Uterus (tissue), 4 donors: Measurements from ENCODE around the gene PC. TPM values are rescaled to one million over a fixed set of nuclear protein-coding genes. Genes with fewer than 3 reads are reported as not detected.

ENCODE experiments used
- DNase-seq, 2 donors: peaks; one replicate each; pipeline ENCODE4 v3.0.0-alpha.2; 2019 to 2020
- H3K27ac ChIP-seq, 2 donors: fragments of 200-600 bp; sonication (generic); 1 replicate in 1 of 2; 2 replicates in 1 of 2; pipeline ENCODE4 v1.5.1; 2016 to 2018
- H3K27me3 ChIP-seq, 2 donors: fragments of 200-600 bp; sonication (generic); one replicate each; pipeline ENCODE4 v1.5.1; 2018 to 2019; ENCODE audit warnings: control low read depth in 1 of 2
- H3K36me3 ChIP-seq, 2 donors: fragments of 200-600 bp; sonication (generic); one replicate each; pipeline ENCODE4 v1.5.1; 2019; ENCODE audit warnings: control low read depth in 1 of 2
- H3K4me1 ChIP-seq, 2 donors: fragments of 200-600 bp; sonication (generic); one replicate each; pipeline ENCODE4 v1.5.1; 2018 to 2019; ENCODE audit warnings: control low read depth in 1 of 2
- H3K4me3 ChIP-seq, 2 donors: fragments of 200-600 bp; sonication (generic); 1 replicate in 1 of 2; 2 replicates in 1 of 2; pipeline ENCODE4 v1.5.1; 2018 to 2019; ENCODE audit warnings: mild to moderate bottlenecking in 1 of 2
- H3K9me3 ChIP-seq, 2 donors: fragments of 200-600 bp; sonication (generic); one replicate each; pipeline ENCODE4 v1.5.1; 2019; ENCODE audit warnings: control low read depth in 1 of 2
- CTCF ChIP-seq, 4 experiments: fragments of 200-600 bp in 2 of 4; fragments of 450-650 bp in 2 of 4; sonication (generic) in 2 of 4; IDR thresholded peaks; one replicate each; pipeline ENCODE4 v1.5.1; 2016 to 2019; ENCODE audit warnings: antibody characterized with exemption in 4 of 4, mild to moderate bottlenecking in 2 of 4, moderate library complexity in 1 of 4
- POLR2A ChIP-seq, 2 donors: fragments of 450-650 bp; IDR thresholded peaks; one replicate each; pipeline ENCODE4 v1.6.1; 2016; ENCODE audit warnings: antibody characterized with exemption in 2 of 2, mild to moderate bottlenecking in 1 of 2, moderate library complexity in 1 of 2
- intact Hi-C: fragments of 100-400 bp; cut with DNase I; formaldehyde crosslinking; loops from one replicate; pipeline ENCODE4 v1.15.1; 2023; ENCODE audit warnings: low total_unique reads
- total RNA-seq, 4 donors: library from RNA; depleted of rRNA in 3 of 4; stranded (reverse); fragments of >200 nt in 3 of 4; gene quantifications; one replicate each; pipeline versions ENCODE4 v1.1.0 to v1.2.4, GENCODE V29; 2014 to 2023
- donor health status: DM: yes; HTN: yes; CAD: no.

Gene PC
- total RNA-seq, 4 donors from 2014 or later: 7.1 to 13.8 (median 8.1) TPM

- Histone ChIP-seq H3K9me3 (no peaks in the 10 kb centered on the region), H3K27me3 (no peaks in the 10 kb centered on the region), H3K36me3 (no peaks in the 10 kb centered on the region), H3K27ac (no peak overlapping the region), H3K4me3 (no peak overlapping the region), H3K4me1 (no peaks in the 10 kb centered on the region)
- peak in 1 of 2 donors; percentile 25 for DNase-seq
- TF ChIP-seq POLR2A (IDR thresholded peaks at IDR 0.05) (no peak), CTCF (IDR thresholded peaks at IDR 0.05) (no peak)
- intact Hi-C loops: no loop called here
These were observed 8.1 kb downstream of the PC start for GRCh38 chr11:66950112-66950535.

- Histone ChIP-seq H3K36me3 (no peaks in the 10 kb centered on the region), H3K9me3 (no peaks in the 10 kb centered on the region)
- intact Hi-C loops: no loop called here
These were observed 19.5 kb downstream of the PC start for GRCh38 chr11:66938582-66939135.

GRCh38 chr11:66937193-66937733 lies 20.9 kb downstream of the PC start:
- no peaks in the 10 kb centered on the region for H3K36me3 ChIP-seq

More at GRCh38 chr11:66938582-66939135, 19.5 kb downstream of the PC start:
- DNase-seq: no peak
- H3K27ac ChIP-seq: no peak overlapping the region
- H3K27me3 ChIP-seq: no peaks in the 10 kb centered on the region
- H3K4me3 ChIP-seq: no peak overlapping the region
- H3K4me1 ChIP-seq: no peaks in the 10 kb centered on the region
- TF ChIP-seq POLR2A (IDR thresholded peaks at IDR 0.05) (no peak), CTCF (IDR thresholded peaks at IDR 0.05) (no peak)

GRCh38 chr11:66936311-66936711 lies 21.9 kb downstream of the PC start:
- intact Hi-C loops: no loop called here
- Histone ChIP-seq H3K36me3 (no peaks in the 10 kb centered on the region), H3K9me3 (no peaks in the 10 kb centered on the region), H3K4me3 (no peak overlapping the region), H3K4me1 (no peaks in the 10 kb centered on the region), H3K27me3 (no peaks in the 10 kb centered on the region), H3K27ac (no peak overlapping the region)
- DNase-seq: no peak
- TF ChIP-seq POLR2A (IDR thresholded peaks at IDR 0.05): no peak
- no peak for TF ChIP-seq CTCF (IDR thresholded peaks at IDR 0.05)

More at GRCh38 chr11:66937193-66937733, 20.9 kb downstream of the PC start:
- Histone ChIP-seq H3K9me3 (no peaks in the 10 kb centered on the region), H3K27me3 (no peaks in the 10 kb centered on the region), H3K27ac (no peak overlapping the region), H3K4me1 (no peaks in the 10 kb centered on the region), H3K4me3 (no peak overlapping the region)
- intact Hi-C loops: no loop called here
- TF ChIP-seq POLR2A (IDR thresholded peaks at IDR 0.05) (no peak), CTCF (IDR thresholded peaks at IDR 0.05) (no peak)
- no peak for DNase-seq

GRCh38 chr11:66934950-66935779 lies 23.0 kb downstream of the PC start:
- no peak for DNase-seq
- Histone ChIP-seq H3K9me3 (no peaks in the 10 kb centered on the region), H3K36me3 (no peaks in the 10 kb centered on the region), H3K4me1 (no peaks in the 10 kb centered on the region), H3K27ac (peak overlapping the region in 1 of 2 donors; percentile 50), H3K27me3 (no peaks in the 10 kb centered on the region), H3K4me3 (no peak overlapping the region)
- intact Hi-C loops: no loop called here
- TF ChIP-seq CTCF (IDR thresholded peaks at IDR 0.05): no peak
